ENCODE measurements around the gene LHFPL2.
"Not testable (repeated sequence)": the region's sequence is repeated elsewhere in the genome, so short reads cannot be mapped to it uniquely, and the experiment has no call there.

LHFPL2 gene, protein sequence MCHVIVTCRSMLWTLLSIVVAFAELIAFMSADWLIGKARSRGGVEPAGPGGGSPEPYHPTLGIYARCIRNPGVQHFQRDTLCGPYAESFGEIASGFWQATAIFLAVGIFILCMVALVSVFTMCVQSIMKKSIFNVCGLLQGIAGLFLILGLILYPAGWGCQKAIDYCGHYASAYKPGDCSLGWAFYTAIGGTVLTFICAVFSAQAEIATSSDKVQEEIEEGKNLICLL

DNA sequence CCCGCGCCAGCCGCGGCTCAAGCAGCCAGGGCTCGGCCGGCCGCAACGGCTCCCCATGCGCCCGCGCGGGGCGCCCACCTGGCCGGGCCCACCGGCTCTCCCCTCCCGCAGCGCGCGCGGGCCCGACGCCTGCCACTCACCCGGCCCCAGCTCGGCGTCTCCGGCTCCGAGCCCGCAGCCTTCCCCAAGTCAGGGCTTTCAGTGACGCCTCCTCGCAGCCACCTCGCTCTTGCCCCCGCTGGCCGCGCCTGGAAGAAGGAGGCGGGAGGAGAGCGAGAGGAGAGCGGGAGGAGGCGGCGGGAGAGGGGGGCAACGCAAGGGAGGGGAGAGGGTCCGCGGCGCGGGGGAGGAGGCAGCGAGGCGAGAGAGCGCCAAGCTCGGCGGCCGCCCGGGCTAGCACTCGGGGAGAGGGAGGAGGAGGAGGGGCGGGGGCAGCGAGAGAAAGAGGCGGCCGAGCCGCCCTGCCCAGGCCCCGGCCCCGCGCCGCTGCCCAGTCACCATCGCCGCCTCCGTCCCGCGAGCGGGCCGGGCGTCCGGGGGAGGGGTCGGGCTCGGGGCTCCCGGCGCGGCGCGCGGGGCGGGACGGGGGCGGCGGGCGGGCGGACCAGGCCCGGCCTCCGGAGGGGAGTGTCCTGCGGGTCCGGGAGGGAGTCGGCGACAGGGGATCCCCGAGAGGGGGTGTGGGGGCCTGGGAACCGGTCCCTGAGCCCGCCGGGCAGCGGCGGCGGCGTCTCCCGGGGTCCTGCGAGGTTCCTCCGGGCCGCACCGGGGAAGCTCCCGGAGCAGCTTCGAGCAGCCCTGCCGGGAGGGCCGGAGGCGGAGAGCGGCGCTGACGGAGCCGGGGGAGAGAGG, at the start of gene LHFPL2:
Gene LHFPL2, minus strand, starts transcription at position 414 of the 852 bp plus-strand sequence. CDS start 138,559 bp downstream, outside the sequence.
- peak; percentile 46 for DNase-seq

DNA sequence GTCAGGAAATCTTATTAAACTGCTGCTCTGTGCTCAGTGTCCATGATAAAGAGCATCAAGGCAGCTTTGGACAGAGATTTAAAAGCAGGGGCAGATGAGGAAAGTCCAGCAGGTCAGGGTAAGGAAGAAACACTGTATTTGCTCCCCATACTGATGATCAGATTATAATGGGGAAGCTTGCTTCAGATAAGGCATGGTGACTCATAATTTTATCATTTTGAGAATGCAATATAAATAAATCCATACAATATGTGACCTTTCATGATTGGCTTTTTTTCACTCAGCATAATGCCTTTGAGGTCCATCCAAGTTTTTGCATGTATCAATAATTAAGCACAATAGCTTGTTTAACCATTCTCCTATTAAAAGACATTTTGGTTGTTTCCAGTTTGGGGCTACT, 48.1 kb upstream of the LHFPL2 start:
- no peak for DNase-seq

DNA sequence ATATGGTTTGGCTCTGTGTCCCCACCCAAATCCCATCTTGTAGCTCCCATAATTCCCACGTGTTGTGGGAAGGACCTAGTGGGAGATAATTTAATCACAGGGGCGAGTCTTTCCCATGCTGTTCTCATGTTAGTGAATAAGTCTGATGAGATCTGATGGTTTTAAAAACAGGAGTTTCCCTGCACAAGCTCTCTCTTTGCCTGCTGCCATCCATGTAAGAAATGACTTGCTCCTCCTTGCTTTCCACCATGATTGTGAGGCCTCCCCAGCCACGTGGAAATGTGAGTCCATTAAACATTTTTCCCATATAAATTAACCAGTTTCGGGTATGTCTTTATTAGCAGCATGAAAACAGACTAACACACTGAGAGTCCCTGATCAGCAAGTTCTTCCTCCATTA, 47.5 kb upstream of the LHFPL2 start:
- not testable (repeated sequence) for DNase-seq

DNA sequence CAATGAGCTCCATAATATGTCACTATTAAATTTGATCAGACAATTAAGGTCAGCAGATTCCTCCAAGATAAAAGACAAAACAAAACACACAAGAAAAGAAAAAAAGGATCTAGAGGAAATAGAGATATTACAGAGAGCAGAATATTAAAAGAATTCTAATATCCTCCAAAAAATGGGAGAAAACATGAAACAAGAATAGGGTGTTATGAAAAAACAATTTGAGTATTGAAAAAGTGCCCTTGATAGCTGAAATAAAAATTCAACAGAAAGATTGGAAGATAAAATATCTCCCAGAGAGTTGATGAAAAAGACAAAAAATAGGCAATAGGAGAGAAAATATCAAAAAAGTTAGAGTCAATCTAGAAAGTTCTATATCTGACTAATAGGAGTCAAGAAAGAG, 44.8 kb upstream of the LHFPL2 start:
- no peak for DNase-seq

DNA sequence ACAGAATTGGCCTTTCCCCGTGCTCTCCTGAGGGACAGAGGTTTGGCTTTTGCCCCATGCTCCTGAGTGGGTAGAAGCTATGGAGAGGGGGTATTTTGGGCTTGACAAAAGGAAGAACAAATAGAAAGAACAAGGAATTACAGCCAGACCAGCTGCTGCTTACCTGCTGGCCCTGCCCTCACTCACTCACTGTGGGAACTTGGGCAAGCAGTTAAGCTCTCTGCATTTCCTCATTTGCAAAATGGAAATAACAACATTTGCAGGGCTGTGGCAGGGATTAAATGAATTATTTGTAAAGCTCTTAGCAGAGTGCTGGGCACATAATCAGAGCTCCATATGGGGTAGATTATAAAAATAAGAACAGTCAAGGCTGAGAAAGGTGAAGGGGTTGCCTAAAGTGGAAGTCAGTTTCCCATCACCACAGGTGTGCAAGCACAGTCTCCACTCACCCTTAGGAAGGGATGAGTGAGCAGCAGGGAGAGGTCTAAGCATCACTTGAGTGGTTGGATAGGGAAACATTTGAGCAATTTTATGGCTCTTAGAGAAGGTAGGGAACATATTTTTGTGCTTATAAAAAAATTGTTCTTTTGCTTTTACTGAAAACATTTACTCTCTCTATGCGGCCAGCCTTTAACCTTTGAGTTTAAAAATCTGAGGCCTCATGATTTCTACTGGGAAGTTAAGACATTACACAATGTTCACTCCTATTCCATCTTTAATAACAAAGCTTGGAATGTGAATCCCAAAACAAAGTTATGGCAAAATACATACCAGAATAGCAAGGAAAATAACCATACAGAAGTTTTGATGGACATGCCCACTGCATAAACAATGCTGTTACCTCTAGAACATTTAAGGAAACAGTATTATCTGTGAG, 42.8 kb upstream of the LHFPL2 start:
- DNase-seq: peak; percentile 9

DNA sequence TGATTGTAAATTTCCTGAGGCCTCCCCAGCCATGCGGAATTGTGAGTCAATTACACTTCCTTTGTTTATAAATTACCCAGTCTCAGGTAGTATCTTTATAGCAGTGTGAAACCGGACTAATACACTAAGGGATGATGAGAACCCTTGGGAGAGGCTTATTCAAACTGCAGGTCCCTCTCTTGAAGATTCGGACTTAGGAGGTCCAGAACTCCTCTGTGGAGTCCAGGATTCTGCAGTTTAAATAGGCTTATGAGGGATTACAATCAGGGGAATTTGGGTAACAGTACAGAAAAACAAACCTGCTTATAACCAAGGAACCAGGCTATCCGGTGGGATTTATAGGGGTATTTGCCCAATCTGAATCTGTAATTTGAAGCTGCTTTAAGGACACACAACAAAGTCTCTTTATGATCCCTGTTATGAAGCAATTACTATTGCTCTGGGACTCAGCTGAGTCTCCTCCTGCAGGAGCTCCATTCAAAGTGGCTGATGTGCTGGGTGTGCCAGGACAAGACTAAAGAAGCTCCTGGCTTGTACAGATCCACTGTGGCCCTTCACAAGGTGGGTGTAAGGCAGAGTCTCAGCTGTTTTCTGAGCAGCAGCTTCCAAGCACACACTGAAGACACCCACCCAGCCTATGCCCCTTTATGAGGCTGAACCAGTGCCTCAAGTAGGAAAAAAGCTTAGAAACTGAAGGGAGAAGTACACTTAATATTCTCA, 41.8 kb upstream of the LHFPL2 start:
- DNase-seq: no peak

DNA sequence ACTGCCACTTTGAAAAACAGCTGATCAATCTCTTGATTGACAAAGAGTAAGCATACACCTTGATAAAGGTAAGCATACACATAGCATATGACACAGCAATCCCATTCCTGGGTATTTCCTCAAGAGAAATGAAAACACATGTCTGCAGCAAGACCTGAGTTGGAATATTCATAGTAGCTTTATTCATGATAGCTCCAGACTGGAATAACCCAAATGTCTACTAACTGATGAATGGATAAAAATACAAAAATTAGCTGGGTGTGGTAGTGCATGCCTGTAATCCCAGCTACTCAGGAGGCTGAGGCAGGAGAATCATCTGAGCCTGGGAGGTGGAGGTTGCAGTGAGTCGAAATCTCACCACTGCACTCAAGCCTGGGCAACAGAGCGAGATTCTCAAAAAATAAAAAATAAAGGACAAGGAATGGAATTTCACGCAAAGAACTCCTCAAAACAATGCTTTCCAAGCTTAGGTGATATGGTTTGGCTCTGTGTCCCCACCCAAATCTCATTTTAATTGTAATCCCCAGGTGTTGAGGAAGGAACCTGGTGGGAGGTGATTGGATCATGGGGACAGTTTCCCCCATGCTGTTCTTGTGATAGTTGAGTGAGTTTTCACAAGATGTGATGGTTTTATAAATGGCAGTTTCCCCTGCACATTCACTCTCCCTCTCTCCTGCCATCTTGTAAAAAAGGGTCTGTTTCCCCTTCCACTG, 41.1 kb upstream of the LHFPL2 start:
- no peak for DNase-seq

DNA sequence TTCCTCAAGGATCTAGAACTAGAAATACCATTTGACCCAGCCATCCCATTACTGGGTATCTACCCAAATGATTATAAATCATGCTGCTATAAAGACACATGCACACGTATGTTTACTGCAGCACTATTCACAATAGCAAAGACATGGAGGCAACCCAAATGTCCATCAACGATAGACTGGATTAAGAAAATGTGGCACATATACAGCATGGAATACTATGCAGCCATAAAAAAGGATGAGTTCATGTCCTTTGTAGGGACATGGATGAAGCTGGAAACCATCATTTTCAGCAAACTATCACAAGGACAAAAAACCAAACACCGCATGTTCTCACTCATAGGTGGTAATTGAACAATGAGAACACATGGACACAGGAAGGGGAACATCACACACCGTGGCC, 38.9 kb upstream of the LHFPL2 start:
- DNase-seq: not testable (repeated sequence)

DNA sequence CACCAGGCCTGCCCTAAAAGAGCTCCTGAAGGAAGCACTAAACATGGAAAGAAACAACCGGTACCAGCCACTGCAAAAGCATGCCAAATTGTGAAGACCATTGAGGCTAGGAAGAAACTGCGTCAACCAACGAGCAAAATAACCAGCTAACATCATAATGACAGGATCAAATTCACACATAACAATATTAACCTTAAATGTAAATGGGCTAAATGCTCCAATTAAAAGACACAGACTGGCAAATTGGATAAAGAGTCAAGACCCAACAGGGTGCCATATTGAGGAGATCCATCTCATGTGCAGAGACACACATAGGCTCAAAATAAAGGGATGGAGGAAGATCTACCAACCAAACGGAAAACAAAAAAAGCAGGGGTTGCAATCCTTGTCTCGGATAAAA, 35.3 kb upstream of the LHFPL2 start:
- not testable (repeated sequence) for DNase-seq

DNA sequence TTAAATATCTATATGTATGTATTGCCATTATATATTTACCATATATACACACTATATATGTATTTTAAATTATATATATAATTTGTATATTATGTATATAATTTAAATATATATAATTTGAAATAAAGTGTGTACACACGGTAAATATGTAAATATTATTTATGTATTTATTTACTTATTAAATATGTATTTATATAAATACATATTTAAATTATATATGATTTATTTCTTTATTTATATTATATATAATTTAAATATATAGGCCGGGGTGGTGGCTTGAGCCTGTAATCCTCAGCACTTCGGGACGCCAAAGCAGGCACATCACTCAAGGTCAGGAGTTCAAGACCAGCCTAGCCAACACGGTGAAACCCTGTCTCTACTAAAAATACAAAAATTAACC, 31.3 kb upstream of the LHFPL2 start:
- no peak for DNase-seq

DNA sequence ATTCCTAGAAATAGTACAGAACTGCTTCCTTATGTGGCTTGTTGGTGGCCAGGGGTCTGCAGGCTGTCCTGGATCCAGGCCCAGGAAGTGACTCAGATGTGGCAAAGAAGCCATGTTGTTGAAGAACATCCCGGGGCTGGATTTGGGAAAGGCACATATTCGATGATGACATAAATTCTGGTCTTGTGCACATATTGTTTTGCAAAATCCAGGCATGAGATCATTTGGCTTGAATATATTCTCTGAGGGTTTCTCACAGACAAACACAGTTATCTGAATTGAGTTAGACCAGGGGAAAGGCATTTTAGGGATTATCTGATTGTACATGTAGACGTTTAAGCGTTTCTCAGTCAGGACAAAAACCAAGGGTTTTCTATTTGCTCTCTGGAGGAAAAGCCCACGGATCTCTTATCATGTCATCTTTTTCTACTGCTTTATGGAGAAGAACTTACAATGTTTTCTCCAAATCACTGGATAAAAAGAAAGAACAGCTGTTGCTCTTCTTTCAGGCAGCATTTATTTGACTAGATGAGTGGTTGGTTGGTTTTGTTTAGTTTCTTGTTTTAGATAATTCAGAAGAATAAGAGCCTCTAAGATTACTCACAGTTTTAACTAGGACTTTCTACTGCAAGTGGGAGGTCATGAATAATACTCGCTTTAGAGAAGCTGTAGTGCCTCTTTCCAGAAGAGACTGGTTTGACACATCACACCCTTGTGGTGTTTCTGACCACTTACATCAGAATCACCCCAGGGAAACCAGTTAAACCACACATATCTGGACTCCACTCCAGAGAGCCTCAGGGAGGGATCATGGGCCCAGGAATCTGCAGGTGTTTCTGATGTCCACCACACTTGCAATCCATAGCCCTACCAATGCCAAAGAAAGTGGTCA, 29.5 kb upstream of the LHFPL2 start:
- no peak for DNase-seq

DNA sequence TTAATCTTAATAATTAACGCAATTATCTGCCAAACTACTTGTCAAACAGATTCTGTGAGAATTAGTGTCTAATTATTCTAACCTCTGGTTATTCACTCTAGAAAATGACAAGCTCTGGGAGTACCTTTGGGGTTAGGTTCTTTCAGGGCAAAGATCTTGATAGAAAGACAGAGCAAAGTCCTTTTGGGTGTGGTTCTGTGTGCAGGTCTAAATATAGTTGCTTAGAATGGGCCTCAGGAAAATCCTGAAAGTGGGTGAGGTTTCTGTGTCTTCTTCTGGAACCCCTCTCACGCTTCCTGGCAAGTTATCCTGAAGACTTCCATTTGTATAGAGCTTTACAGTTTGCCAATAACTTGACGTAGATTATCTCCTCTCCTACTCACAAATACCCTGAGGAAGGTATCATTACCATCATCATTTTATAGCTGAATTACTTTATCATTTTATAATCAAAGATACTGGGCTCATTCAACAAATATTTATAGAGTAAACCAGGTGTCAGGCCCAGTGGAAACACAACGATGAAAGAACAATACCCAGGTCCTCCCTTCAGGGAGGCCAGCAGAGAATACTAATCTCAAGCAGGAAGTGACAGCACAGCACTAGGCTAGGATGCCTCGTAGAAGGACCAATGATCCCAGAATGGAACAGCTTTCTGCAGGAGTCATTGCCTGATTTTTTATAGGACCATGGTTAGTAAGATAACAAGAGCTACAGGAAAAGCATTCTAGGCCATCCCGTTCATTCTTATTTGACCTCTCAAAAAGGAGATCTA, 27.6 kb upstream of the LHFPL2 start:
- DNase-seq: no peak

DNA sequence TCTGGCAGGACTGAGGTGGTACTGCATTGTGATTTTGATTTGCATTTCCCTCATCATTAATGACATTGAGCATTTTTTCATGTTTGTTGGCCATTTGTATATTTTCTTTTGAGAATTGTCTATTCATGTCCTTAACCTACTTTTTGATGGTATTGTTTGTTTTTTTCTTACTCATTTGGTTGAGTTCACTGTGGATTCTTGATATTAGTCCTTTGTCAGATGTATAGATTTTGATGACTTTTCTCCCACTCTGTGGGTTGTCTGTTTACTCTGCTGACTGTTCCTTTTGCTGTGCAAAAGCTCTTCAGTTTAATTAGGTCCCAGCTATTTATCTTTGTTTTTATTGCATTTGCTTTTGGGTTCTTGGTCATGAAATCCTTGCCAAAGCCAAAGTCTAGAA, 25.3 kb upstream of the LHFPL2 start:
- DNase-seq: not testable (repeated sequence)

DNA sequence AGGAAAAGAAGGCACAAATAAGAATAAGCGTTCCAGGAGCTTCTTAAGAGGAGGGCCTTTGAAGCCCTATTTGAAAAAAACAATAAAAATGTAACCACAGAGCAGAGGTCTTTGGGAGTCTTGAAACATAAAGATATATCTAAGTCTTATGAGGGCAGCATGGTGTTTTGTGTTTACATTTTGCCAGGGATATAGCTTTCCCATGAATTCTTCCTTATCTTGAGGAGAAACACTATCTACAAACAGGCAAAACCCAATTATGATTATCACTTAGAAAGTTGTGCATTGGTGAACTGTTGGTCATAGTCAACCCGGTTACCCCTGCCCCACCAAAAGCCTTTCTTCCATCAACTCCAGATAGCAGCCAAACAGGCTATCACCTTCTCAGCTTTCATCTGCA, 23.6 kb upstream of the LHFPL2 start:
- no peak for DNase-seq

DNA sequence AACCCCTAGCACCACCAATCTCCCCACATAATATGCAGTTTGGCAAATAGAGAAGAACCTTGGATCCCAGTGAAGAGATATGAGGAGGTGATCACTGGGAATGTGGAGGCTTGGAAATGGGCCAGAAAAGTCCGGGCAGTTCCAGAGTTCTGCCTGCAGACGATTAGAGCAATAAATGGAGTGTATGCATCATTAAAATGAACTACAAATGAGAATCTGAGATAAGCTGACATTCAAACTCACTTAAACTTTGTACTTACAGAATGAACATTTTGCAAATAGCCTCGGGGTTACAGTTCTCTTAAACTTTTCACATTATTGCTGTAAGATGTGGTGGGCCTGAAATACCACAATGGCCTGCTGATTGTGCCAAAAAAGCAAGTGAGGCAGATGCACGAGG, 23.0 kb upstream of the LHFPL2 start:
- no peak for DNase-seq

DNA sequence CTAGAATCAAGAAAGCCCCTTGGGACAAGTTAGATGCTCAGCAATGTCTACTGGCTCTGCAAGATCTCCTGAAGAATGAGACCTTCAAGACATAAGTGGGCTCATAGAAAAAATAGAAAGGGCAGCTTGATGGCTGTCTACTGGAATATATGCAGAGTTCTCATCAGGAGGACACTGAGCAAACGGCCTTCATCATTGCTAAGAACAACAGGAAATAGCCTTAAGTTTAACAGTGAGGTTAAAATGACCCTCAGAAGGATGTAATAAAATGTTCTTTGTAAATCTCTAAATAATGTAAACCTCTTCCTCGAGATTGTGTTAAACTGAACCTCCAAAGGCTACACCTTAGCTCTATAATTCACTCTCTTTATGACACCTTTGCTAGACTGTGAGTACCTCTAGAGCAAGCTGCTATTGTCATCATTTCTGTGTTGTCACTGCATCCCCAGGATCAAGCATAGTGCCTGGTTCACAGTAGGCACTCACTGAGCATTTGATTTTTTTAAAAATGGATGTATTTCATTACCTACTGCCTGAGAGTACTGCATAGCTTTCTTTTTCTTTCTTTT, 22.2 kb upstream of the LHFPL2 start:
- DNase-seq: no peak

DNA sequence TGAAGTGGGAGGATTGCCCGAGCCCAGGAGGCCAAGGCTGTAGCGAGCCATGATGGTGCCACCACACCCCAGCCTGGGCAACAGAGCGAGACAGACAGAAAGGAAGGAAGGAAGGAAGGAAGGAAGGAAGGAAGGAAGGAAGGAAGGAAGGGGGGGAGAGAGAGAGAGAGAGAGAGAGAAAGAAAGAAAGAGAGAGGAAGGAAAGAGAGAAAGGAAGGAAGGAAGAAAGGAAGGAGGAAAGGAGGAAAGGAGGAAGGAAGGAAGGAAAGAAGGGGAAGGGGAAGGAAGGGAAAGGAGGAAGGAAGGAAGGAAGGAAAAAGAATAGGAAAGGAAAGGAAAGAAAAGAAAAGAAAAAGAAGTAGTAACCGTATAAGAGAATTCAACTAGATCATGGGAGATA, 20.8 kb upstream of the LHFPL2 start:
- no peak for DNase-seq

DNA sequence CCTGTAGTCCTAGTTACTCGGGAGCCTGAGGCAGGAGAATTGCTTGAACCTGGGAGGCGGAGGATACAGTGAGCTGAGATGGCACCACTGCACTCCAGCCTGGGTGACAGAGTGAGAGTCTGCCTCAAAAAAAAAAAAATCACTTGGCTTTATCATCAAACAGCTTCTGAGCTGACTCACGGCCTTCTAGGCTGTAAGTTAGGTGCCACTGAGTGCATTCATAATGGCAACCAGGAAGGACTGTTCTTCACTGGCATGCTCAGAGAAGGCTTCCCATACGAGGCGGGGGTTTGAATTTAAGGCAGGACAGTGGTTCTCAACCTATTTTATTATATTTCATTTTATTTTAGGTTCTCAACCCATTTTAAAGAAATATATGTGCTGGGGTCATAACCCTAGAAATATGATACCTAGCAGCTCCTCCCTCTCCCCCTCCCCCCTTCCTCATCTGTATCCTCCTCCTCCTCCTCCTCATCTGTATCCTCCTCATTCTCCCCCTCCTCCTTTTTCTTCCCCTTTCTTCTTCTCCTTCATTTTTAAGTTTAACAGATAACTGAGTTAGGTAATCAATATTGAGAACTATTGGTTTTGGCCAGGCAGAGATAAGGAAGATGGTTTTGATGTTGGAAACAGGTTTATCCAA, 19.0 kb upstream of the LHFPL2 start:
- DNase-seq: no peak

DNA sequence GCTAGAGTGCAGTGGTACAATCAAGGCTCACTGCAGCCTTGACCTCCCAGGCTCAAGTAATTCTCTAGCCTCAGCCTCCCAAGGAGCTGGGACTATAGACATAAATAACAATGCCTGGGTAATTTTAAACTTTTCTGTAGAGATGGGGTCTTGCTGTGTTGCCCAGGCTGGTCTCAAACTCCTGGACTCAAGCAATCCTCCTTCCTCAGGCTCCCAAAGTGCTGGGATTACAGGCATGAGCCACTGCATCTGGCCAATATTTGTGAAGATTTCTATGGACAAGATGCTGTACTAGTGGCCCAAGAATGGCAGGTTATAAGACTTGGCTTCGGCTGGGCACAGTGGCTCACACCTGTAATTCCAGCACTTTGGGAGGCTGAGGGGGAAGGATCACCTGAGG, 18.4 kb upstream of the LHFPL2 start:
- not testable (repeated sequence) for DNase-seq

All from NCI-H774 (cell line).